ENCODE results near the gene CA9.

Gene CA9

GRCh38 chr9:35691334-35691650, 17.6 kb downstream of the CA9 start:
- TF ChIP-seq CTCF (IDR thresholded peaks at IDR 0.05; ENCODE audit: low read depth, low read length): no peak
- H3K4me3 ChIP-seq (ENCODE audit: low read depth, low read length): peak overlapping the region; percentile 100

GRCh38 chr9:35691757-35692301, 18.1 kb downstream of the CA9 start:
- H3K4me3 ChIP-seq (ENCODE audit: low read depth, low read length): no peak overlapping the region
- TF ChIP-seq CTCF (IDR thresholded peaks at IDR 0.05; ENCODE audit: low read depth, low read length): no peak

GRCh38 chr9:35695943-35696401, 22.2 kb downstream of the CA9 start:
- no peak overlapping the region for H3K4me3 ChIP-seq (ENCODE audit: low read depth, low read length)
- no peak for TF ChIP-seq CTCF (IDR thresholded peaks at IDR 0.05; ENCODE audit: low read depth, low read length)

GRCh38 chr9:35696520-35697215, 22.9 kb downstream of the CA9 start:
- H3K4me3 ChIP-seq (ENCODE audit: low read depth, low read length): no peak overlapping the region
- TF ChIP-seq CTCF (IDR thresholded peaks at IDR 0.05; ENCODE audit: low read depth, low read length): peak; percentile 90

- H3K4me3 ChIP-seq (ENCODE audit: low read depth, low read length): no peak overlapping the region
- no peak for TF ChIP-seq CTCF (IDR thresholded peaks at IDR 0.05; ENCODE audit: low read depth, low read length)
Measured at GRCh38 chr9:35697486-35697885, 23.8 kb downstream of the CA9 start.

GRCh38 chr9:35698231-35698630, 24.5 kb downstream of the CA9 start:
- TF ChIP-seq CTCF (IDR thresholded peaks at IDR 0.05; ENCODE audit: low read depth, low read length): no peak
- H3K4me3 ChIP-seq (ENCODE audit: low read depth, low read length): no peak overlapping the region

GRCh38 chr9:35700031-35700430, 26.3 kb downstream of the CA9 start:
- H3K4me3 ChIP-seq (ENCODE audit: low read depth, low read length): no peak overlapping the region
- TF ChIP-seq CTCF (IDR thresholded peaks at IDR 0.05; ENCODE audit: low read depth, low read length): no peak

Measured in WI38 (cell line).